ENCODE results near the gene ZCCHC24.

Gene ZCCHC24

DNA sequence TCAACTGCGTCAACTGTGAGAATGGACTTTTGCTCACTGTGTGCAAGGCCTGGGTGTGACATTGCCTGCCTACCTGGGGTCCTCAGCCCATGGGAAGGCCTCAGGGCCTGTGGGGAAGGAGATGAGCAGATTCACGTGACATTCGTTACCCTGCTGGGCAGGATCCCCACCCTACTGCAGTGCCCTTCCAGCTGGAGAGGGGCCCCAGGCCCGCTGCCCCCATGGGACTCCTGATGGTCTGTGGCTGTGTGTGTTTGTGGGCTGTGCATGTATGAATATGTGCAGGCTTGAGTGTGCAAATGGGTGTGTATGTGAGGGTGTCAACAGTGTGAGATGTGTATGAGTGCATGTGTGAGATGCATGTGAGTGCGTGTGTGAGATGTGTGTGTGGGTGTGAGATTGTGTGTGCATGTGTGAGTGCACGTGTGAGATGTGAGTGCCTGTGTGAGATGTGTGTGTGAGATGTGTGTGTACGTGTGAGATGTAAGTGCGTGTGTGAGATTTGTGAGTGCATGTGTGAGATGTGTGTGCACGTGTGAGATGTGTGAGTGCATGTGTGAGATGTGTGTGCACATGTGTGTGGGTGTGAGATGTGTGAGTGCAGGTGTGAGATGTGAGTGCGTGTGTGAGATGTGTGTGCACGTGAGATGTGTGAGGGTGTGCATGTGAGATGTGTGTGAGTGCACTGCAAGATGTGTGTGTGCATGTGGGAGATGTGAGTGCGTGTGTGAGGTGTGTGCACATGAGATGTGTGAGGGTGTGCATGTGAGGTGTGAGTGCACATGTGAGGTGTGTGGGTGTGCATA lies 68.5 kb downstream of the ZCCHC24 start:
- H3K36me3 ChIP-seq: no peaks in the 10 kb centered on the region
- no peak overlapping the region for H3K4me3 ChIP-seq (ENCODE audit: low read depth in 1 of 2, low read length in 1 of 2)
- H3K9me3 ChIP-seq: no peaks in the 10 kb centered on the region
- TF ChIP-seq, protein P1, sequence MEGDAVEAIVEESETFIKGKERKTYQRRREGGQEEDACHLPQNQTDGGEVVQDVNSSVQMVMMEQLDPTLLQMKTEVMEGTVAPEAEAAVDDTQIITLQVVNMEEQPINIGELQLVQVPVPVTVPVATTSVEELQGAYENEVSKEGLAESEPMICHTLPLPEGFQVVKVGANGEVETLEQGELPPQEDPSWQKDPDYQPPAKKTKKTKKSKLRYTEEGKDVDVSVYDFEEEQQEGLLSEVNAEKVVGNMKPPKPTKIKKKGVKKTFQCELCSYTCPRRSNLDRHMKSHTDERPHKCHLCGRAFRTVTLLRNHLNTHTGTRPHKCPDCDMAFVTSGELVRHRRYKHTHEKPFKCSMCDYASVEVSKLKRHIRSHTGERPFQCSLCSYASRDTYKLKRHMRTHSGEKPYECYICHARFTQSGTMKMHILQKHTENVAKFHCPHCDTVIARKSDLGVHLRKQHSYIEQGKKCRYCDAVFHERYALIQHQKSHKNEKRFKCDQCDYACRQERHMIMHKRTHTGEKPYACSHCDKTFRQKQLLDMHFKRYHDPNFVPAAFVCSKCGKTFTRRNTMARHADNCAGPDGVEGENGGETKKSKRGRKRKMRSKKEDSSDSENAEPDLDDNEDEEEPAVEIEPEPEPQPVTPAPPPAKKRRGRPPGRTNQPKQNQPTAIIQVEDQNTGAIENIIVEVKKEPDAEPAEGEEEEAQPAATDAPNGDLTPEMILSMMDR (IDR thresholded peaks at IDR 0.05): no peak
- H3K27ac ChIP-seq: no peak overlapping the region
- H3K4me1 ChIP-seq (ENCODE audit: control insufficient read depth in 1 of 2, insufficient read depth in 1 of 2, low read depth in 1 of 2, low read length in 1 of 2): peaks cover 0 to 5% of the 10 kb centered on the region in 2 experiments
- peaks cover 3% of the 10 kb centered on the region for H3K27me3 ChIP-seq

DNA sequence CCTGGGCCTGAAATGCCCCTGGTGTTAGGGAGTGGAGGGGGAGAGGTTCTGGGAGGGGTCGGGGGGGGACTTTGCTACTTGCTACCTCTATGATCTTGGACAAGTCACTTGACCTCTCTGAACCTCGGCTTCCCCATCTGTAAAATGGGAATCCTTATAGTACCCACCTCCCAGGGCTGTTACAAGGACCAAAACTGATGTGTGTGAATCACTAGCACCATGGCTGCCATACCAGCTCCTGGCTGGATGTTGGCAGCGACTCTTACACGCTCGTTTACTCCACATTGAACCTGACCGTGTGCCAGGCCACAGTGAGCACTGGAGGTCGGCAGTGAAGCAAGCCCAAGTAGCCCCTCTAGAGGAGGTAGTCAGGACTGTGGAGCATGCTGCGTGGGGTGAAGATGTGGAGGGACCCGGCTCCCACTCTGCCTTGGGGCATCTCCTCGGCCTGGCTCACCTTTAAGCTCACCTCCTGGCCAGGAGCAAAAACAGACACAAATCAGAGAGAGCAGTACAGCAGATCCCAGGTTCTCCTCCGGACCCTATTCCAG lies 69.3 kb downstream of the ZCCHC24 start:
- H3K9me3 ChIP-seq: no peaks in the 10 kb centered on the region
- peaks cover 0 to 5% of the 10 kb centered on the region in 2 experiments for H3K4me1 ChIP-seq (ENCODE audit: control insufficient read depth in 1 of 2, insufficient read depth in 1 of 2, low read depth in 1 of 2, low read length in 1 of 2)
- H3K36me3 ChIP-seq: no peaks in the 10 kb centered on the region
- H3K27me3 ChIP-seq: peaks cover 3% of the 10 kb centered on the region
- no peak overlapping the region for H3K4me3 ChIP-seq (ENCODE audit: low read depth in 1 of 2, low read length in 1 of 2)
- TF ChIP-seq, protein P1 (IDR thresholded peaks at IDR 0.05): no peak
- H3K27ac ChIP-seq: no peak overlapping the region

DNA sequence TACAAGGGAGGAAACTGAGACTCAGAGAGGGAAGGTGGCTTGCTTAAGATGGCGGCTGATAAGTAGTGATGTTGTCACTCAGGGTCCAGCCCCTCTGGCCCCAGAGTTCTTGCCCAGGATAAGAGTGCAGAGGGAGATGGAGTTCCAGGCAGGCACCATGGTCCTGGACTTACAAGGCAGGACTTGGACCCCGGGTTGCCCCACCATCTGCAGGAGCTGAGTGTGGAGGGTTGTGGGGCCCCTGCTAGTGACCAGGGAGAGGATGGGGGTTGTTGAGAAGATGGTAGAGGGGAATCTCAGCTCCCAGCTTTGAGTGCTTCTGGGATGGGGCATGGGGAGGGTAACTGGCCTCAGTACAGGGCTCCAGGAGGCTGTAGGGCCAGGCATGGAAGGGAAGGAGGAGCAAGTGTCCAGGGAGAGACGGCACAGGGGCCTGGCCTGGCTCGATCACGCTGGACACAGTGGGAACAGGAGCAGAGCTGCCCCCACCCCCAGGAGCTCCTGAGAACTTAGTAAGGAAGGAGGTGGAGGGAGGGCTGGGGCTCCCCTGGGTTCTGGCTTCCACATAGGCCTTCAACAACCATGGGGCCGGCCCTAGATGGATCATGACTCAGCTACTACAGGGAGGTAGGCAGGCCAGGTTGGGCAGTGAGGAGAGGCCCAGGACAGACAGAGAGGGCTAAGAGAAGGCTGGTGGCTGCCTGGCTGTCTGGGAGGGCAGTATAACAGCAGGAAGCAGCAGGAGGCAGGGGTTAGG lies 69.9 kb downstream of the ZCCHC24 start:
- H3K4me1 ChIP-seq (ENCODE audit: control insufficient read depth in 1 of 2, insufficient read depth in 1 of 2, low read depth in 1 of 2, low read length in 1 of 2): peaks cover 0 to 5% of the 10 kb centered on the region in 2 experiments
- H3K36me3 ChIP-seq: no peaks in the 10 kb centered on the region
- H3K4me3 ChIP-seq (ENCODE audit: low read depth in 1 of 2, low read length in 1 of 2): no peak overlapping the region
- TF ChIP-seq, protein P1 (IDR thresholded peaks at IDR 0.05): no peak
- peaks cover 3% of the 10 kb centered on the region for H3K27me3 ChIP-seq
- no peak overlapping the region for H3K27ac ChIP-seq
- H3K9me3 ChIP-seq: no peaks in the 10 kb centered on the region

DNA sequence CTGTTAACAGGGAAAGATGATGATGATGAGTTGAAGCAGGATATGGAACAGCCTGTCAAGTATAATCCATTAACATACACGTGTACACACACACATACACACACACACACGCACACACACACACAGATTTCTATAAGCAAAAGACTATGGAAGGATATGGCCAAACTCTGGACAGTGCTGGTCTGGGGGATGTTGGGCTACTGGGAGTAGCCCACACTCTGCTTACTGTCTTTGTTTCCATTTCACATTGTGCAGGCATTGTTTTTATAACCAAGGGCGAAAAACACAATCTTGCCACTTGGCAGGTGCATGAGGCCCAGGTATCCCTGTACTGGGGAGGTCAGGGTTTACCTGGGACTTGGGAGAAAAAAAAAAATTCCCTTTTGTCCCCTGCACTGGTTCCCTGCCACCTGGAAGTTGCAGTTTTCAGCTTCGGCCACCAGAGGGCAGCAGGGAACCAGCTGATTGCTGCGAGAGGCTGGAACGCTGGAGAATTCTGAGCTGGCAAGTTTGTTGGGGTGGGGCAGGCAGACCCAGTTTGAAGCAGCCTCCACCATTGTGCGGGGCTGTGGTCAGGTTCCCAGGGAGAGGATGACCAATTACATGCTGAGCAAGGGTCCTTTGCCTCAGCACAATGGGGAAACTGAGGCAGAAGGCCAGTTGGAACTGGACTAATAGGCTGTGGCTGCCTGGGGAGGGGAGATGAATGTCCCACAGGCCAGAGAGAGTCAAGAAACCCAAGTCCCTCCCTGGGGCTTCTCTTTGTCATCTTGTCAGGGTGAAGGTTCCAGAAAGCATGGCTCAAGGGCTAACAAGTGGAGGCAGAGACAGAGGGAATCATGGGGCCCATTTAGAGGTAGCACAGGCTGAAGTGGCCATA lies 70.9 kb downstream of the ZCCHC24 start:
- H3K27me3 ChIP-seq: no peaks in the 10 kb centered on the region
- H3K9me3 ChIP-seq: no peaks in the 10 kb centered on the region
- H3K4me3 ChIP-seq (ENCODE audit: low read depth in 1 of 2, low read length in 1 of 2): no peak overlapping the region
- TF ChIP-seq, protein P1 (IDR thresholded peaks at IDR 0.05): peak; percentile 97
- no peak overlapping the region for H3K27ac ChIP-seq
- peaks cover 0 to 5% of the 10 kb centered on the region in 2 experiments for H3K4me1 ChIP-seq (ENCODE audit: control insufficient read depth in 1 of 2, insufficient read depth in 1 of 2, low read depth in 1 of 2, low read length in 1 of 2)
- no peaks in the 10 kb centered on the region for H3K36me3 ChIP-seq

DNA sequence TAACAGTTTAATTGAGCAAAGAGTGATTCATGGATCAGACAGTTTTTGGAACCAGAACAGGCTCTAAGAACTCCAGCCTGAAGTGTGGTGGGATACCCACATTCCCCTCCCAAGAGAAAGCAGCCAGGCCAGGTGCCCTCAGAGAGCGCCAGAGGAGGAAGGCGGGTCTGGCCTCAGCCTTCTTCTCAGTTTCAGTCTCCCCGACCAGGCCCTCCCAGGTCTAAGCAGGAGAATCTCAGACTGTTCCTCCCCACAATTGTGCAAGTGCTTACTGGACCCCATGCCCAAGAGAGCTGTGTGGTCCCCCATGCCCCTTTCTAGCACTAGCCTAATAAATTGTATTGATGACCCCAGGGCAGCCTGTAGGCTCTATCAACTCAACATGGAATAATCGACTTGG lies 72.6 kb downstream of the ZCCHC24 start:
- H3K36me3 ChIP-seq: no peaks in the 10 kb centered on the region
- no peaks in the 10 kb centered on the region for H3K27me3 ChIP-seq
- H3K27ac ChIP-seq: no peak overlapping the region

More for the DNA sequence above, 72.6 kb downstream of the ZCCHC24 start:
- no peaks in the 10 kb centered on the region for H3K9me3 ChIP-seq
- no peak overlapping the region for H3K4me3 ChIP-seq (ENCODE audit: low read depth in 1 of 2, low read length in 1 of 2)
- TF ChIP-seq, protein P1 (IDR thresholded peaks at IDR 0.05): no peak
- peaks cover 0 to 5% of the 10 kb centered on the region in 2 experiments for H3K4me1 ChIP-seq (ENCODE audit: control insufficient read depth in 1 of 2, insufficient read depth in 1 of 2, low read depth in 1 of 2, low read length in 1 of 2)
